ENCODE data around the gene CRY2.

DNA sequence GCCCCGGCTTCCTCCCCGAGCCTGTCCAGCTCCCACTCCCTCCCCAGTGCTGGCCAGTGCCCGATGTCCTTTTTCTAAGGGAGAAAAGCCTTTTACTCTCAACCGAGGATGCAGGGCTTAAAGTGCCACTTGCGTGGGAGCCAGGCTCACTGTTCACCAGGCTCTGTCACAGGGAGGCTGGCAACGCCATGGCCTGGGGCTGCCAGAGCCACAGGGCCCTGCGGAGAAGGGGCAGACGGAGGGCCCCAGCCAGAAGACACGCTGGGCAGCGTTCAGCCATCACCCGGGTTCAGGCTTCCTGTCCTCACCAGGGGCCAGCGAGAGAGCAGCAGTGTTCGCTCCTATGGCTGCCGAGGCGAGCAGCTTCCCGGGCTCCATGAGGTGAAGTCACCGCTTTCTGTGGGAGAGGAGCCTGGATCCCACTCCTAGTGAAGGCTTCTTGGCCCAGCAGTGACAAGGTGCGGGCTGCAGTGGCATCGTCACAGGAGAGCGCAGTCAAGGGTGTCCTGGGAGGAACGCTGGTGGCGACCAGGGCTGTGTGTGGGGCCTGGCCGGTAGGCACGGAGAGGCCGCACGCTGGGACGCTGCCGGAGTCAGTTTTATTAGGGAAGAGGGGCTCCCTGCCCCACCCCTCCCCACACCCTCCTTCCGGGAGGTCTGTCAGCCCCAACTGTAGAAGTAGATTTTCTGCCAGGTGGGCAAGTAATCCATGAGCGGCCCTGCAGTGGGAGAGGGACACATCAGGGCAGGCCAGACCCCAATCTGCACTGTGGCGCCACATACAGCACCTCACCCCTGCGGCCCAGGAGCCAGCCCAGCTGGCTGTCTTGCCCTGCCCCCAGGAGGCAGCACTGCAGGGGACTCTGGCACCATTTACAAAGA, 62.6 kb downstream of the CRY2 start:
- TF ChIP-seq, protein P1, sequence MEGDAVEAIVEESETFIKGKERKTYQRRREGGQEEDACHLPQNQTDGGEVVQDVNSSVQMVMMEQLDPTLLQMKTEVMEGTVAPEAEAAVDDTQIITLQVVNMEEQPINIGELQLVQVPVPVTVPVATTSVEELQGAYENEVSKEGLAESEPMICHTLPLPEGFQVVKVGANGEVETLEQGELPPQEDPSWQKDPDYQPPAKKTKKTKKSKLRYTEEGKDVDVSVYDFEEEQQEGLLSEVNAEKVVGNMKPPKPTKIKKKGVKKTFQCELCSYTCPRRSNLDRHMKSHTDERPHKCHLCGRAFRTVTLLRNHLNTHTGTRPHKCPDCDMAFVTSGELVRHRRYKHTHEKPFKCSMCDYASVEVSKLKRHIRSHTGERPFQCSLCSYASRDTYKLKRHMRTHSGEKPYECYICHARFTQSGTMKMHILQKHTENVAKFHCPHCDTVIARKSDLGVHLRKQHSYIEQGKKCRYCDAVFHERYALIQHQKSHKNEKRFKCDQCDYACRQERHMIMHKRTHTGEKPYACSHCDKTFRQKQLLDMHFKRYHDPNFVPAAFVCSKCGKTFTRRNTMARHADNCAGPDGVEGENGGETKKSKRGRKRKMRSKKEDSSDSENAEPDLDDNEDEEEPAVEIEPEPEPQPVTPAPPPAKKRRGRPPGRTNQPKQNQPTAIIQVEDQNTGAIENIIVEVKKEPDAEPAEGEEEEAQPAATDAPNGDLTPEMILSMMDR (IDR thresholded peaks at IDR 0.05), result no peak
- TF ChIP-seq FOXM1 (IDR thresholded peaks at IDR 0.05; ENCODE audit: low read depth), result no peak
- no peak for TF ChIP-seq EZH2phosphoT487 (IDR thresholded peaks at IDR 0.05; ENCODE audit: borderline replicate concordance, low read depth)
- no peak for TF ChIP-seq CHD2 (IDR thresholded peaks at IDR 0.05; ENCODE audit: low read length, partially characterized antibody)
- TF ChIP-seq GABPA (IDR thresholded peaks at IDR 0.05; ENCODE audit: low read depth), result no peak
- TF ChIP-seq, protein P2, sequence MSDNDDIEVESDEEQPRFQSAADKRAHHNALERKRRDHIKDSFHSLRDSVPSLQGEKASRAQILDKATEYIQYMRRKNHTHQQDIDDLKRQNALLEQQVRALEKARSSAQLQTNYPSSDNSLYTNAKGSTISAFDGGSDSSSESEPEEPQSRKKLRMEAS (IDR thresholded peaks at IDR 0.05; ENCODE audit: low read depth), result no peak
- TF ChIP-seq POLR2AphosphoS5 (IDR thresholded peaks at IDR 0.05; ENCODE audit: low read depth, low read length), result no peak
- TF ChIP-seq, protein P3, sequence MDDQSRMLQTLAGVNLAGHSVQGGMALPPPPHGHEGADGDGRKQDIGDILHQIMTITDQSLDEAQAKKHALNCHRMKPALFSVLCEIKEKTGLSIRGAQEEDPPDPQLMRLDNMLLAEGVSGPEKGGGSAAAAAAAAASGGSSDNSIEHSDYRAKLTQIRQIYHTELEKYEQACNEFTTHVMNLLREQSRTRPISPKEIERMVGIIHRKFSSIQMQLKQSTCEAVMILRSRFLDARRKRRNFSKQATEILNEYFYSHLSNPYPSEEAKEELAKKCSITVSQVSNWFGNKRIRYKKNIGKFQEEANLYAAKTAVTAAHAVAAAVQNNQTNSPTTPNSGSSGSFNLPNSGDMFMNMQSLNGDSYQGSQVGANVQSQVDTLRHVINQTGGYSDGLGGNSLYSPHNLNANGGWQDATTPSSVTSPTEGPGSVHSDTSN (IDR thresholded peaks at IDR 0.05), result no peak
- TF ChIP-seq, protein P4, sequence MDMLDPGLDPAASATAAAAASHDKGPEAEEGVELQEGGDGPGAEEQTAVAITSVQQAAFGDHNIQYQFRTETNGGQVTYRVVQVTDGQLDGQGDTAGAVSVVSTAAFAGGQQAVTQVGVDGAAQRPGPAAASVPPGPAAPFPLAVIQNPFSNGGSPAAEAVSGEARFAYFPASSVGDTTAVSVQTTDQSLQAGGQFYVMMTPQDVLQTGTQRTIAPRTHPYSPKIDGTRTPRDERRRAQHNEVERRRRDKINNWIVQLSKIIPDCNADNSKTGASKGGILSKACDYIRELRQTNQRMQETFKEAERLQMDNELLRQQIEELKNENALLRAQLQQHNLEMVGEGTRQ (IDR thresholded peaks at IDR 0.05; ENCODE audit: borderline replicate concordance, low read depth, low read length), result no peak
- no peak for TF ChIP-seq RXRA (IDR thresholded peaks at IDR 0.05; ENCODE audit: borderline replicate concordance, low read depth)
- TF ChIP-seq, protein P5, sequence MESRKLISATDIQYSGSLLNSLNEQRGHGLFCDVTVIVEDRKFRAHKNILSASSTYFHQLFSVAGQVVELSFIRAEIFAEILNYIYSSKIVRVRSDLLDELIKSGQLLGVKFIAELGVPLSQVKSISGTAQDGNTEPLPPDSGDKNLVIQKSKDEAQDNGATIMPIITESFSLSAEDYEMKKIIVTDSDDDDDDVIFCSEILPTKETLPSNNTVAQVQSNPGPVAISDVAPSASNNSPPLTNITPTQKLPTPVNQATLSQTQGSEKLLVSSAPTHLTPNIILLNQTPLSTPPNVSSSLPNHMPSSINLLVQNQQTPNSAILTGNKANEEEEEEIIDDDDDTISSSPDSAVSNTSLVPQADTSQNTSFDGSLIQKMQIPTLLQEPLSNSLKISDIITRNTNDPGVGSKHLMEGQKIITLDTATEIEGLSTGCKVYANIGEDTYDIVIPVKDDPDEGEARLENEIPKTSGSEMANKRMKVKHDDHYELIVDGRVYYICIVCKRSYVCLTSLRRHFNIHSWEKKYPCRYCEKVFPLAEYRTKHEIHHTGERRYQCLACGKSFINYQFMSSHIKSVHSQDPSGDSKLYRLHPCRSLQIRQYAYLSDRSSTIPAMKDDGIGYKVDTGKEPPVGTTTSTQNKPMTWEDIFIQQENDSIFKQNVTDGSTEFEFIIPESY (IDR thresholded peaks at IDR 0.05; ENCODE audit: borderline replicate concordance, low read depth), result no peak
- TF ChIP-seq TCF12 (IDR thresholded peaks at IDR 0.05), result no peak
- TF ChIP-seq TAF1 (IDR thresholded peaks at IDR 0.05; ENCODE audit: borderline replicate concordance, low read depth, low read length), result no peak
- TF ChIP-seq, protein P6, sequence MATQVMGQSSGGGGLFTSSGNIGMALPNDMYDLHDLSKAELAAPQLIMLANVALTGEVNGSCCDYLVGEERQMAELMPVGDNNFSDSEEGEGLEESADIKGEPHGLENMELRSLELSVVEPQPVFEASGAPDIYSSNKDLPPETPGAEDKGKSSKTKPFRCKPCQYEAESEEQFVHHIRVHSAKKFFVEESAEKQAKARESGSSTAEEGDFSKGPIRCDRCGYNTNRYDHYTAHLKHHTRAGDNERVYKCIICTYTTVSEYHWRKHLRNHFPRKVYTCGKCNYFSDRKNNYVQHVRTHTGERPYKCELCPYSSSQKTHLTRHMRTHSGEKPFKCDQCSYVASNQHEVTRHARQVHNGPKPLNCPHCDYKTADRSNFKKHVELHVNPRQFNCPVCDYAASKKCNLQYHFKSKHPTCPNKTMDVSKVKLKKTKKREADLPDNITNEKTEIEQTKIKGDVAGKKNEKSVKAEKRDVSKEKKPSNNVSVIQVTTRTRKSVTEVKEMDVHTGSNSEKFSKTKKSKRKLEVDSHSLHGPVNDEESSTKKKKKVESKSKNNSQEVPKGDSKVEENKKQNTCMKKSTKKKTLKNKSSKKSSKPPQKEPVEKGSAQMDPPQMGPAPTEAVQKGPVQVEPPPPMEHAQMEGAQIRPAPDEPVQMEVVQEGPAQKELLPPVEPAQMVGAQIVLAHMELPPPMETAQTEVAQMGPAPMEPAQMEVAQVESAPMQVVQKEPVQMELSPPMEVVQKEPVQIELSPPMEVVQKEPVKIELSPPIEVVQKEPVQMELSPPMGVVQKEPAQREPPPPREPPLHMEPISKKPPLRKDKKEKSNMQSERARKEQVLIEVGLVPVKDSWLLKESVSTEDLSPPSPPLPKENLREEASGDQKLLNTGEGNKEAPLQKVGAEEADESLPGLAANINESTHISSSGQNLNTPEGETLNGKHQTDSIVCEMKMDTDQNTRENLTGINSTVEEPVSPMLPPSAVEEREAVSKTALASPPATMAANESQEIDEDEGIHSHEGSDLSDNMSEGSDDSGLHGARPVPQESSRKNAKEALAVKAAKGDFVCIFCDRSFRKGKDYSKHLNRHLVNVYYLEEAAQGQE (IDR thresholded peaks at IDR 0.05; ENCODE audit: low read depth, low read length), result no peak
